ENCODE measurements around the gene PLCB1.

PLCB1 gene

GRCh38 chr20:8895472-8895871, 763.4 kb downstream of the PLCB1 start:
- TF ChIP-seq SIN3A (IDR thresholded peaks at IDR 0.05; ENCODE audit: borderline replicate concordance, insufficient read depth, low read length) (no peak), TAF1 (IDR thresholded peaks at IDR 0.05; ENCODE audit: borderline replicate concordance, insufficient read depth, low read length) (no peak), POLR2AphosphoS5 (IDR thresholded peaks at IDR 0.05; ENCODE audit: low read depth, low read length) (no peak), FOXP2 (optimal IDR thresholded peaks at IDR 0.05; ENCODE audit: borderline replicate concordance, extremely low read depth, extremely low read length, insufficient read depth) (no peak)
- TF ChIP-seq, protein P1, sequence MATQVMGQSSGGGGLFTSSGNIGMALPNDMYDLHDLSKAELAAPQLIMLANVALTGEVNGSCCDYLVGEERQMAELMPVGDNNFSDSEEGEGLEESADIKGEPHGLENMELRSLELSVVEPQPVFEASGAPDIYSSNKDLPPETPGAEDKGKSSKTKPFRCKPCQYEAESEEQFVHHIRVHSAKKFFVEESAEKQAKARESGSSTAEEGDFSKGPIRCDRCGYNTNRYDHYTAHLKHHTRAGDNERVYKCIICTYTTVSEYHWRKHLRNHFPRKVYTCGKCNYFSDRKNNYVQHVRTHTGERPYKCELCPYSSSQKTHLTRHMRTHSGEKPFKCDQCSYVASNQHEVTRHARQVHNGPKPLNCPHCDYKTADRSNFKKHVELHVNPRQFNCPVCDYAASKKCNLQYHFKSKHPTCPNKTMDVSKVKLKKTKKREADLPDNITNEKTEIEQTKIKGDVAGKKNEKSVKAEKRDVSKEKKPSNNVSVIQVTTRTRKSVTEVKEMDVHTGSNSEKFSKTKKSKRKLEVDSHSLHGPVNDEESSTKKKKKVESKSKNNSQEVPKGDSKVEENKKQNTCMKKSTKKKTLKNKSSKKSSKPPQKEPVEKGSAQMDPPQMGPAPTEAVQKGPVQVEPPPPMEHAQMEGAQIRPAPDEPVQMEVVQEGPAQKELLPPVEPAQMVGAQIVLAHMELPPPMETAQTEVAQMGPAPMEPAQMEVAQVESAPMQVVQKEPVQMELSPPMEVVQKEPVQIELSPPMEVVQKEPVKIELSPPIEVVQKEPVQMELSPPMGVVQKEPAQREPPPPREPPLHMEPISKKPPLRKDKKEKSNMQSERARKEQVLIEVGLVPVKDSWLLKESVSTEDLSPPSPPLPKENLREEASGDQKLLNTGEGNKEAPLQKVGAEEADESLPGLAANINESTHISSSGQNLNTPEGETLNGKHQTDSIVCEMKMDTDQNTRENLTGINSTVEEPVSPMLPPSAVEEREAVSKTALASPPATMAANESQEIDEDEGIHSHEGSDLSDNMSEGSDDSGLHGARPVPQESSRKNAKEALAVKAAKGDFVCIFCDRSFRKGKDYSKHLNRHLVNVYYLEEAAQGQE (IDR thresholded peaks at IDR 0.05; ENCODE audit: insufficient read depth in 1 of 2, low read depth in 2 of 2, low read length in 2 of 2), result no peak

DNA sequence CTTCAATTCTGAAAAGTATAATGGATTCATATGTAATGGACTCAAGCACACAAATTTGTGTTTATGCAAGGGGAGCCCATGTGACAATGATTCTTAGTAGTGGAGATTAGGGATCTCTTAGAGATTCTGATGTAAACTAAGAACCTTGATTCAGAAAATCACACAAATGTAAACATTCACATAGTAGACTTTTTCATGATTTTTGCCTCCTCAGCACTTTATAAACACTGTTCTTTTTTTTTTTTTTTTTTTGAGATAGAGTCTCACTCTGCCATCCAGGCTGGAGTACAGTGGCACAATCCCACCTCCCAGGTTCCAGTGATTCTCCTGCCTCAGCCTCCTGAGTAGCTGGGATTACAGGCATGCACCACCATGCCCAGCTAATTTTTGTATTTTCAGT, 766.8 kb downstream of the PLCB1 start:
- TF ChIP-seq SIN3A (IDR thresholded peaks at IDR 0.05; ENCODE audit: borderline replicate concordance, insufficient read depth, low read length) (no peak), FOXP2 (optimal IDR thresholded peaks at IDR 0.05; ENCODE audit: borderline replicate concordance, extremely low read depth, extremely low read length, insufficient read depth) (no peak), TAF1 (IDR thresholded peaks at IDR 0.05; ENCODE audit: borderline replicate concordance, insufficient read depth, low read length) (no peak), POLR2AphosphoS5 (IDR thresholded peaks at IDR 0.05; ENCODE audit: low read depth, low read length) (no peak)
- TF ChIP-seq, protein P1 (IDR thresholded peaks at IDR 0.05; ENCODE audit: insufficient read depth in 1 of 2, low read depth in 2 of 2, low read length in 2 of 2), result no peak

DNA sequence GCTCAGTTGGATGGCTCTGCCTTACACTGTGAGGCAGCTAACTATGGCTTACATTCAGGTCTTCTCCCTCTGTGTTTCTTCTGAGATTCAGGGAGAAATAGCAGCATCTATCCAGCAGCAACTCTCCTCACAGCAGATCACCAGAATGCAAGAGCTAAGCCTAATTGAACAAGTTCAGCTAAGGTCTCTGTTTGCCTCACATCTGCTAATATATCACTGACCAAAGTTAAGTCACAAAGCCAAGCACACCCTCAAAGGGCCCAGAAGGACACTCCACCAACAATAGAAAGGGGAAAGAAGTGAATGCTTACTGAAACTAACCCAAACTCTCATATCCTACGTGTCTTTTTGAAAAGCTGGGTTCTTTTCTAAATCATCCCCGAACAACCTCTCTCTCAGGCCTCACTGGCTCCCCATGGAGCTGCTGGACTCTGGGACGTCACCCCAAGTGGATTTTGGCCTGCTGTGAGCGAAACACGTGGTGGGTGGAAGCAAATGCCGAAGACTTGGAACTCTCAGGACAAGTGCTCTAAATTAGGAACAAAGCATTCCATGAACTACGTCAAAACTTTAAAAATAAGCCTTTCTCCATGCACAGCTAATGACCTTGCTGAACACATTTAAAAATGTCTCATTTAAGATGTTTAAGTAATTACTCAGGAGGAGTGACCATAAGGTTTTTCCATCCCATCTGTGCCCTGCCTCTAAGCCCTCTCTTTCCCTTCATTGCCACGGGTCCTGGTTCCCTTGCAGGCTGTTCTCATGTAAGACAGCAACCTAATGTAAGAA, 769.4 kb downstream of the PLCB1 start:
- TF ChIP-seq, protein P1 (IDR thresholded peaks at IDR 0.05; ENCODE audit: insufficient read depth in 1 of 2, low read depth in 2 of 2, low read length in 2 of 2), result no peak
- TF ChIP-seq SIN3A (IDR thresholded peaks at IDR 0.05; ENCODE audit: borderline replicate concordance, insufficient read depth, low read length) (no peak), FOXP2 (optimal IDR thresholded peaks at IDR 0.05; ENCODE audit: borderline replicate concordance, extremely low read depth, extremely low read length, insufficient read depth) (no peak), POLR2AphosphoS5 (IDR thresholded peaks at IDR 0.05; ENCODE audit: low read depth, low read length) (no peak), TAF1 (IDR thresholded peaks at IDR 0.05; ENCODE audit: borderline replicate concordance, insufficient read depth, low read length) (no peak)

DNA sequence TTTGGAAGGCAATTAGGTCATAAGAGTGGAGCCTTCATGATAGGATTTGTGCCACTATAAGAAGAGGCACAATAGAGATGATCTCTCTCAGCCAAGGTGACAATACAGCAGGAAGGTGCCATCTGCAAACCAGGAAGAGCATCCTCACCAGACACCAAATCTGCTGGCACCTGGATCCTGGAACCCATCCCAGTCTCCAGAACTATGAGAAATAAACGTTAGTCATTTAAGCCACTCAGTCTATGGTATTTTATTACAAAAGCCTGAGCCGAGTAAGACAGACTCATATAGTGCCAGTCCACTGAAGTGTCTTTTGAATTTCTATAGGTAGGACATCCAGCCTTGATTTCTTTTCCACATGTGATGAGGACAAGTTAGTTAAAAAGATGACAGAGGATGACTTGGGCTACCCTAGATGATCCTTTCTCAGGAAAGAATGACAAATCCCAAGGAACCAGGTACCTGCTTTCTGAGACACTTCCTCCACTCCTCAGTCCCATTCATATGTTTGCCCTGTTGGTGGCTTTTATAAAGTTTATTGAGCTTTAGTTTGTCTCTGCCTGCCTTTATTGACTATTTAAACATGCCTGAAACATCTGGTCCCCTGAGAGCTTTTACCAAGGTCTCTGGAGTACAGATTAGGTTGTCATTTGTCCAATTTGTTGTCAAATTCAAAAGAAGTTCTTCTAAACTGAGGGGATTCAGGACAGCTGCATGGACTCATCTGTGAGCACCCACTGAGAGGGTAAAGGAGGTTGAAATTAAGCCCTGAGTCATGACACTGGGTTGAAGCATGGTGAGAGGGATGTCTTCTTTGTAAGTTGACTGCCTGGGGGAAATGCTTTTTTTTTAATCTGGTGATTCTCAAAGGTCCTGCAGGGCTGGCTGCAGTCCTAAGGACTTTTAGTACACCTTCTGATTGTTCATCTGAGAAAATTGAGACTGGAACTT, 771.9 kb downstream of the PLCB1 start:
- TF ChIP-seq SIN3A (IDR thresholded peaks at IDR 0.05; ENCODE audit: borderline replicate concordance, insufficient read depth, low read length) (no peak), FOXP2 (optimal IDR thresholded peaks at IDR 0.05; ENCODE audit: borderline replicate concordance, extremely low read depth, extremely low read length, insufficient read depth) (no peak), POLR2AphosphoS5 (IDR thresholded peaks at IDR 0.05; ENCODE audit: low read depth, low read length) (no peak), TAF1 (IDR thresholded peaks at IDR 0.05; ENCODE audit: borderline replicate concordance, insufficient read depth, low read length) (no peak)
- TF ChIP-seq, protein P1 (IDR thresholded peaks at IDR 0.05; ENCODE audit: insufficient read depth in 1 of 2, low read depth in 2 of 2, low read length in 2 of 2), result no peak
